ENCODE measurements around the gene PLCB1. TPM values are rescaled to one million over a fixed set of nuclear protein-coding genes. Genes with fewer than 3 reads are reported as not detected.

PLCB1 gene
- total and polyA plus RNA-seq, 3 experiments from 2014 or later, result 8.5 to 9.9 (median 8.8) TPM

DNA sequence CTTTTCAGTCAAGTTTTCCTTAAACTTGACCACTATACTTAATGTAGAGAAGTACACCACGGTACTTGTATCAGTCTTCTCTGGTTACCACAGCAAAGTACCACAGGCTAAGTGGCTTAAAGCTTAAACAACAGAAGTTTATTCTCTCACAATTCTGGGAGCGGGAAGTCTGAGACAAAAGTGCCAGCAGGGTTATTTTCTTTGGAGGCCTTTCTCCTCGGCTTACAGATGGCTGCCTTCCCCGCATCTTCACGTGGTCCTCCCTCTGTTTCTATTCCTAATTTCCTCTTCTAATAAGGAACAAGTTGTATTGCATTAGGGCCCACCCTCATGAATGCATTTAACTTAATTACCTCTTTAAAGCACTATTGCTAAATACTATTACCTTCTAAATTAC, 258.0 kb downstream of the PLCB1 start:
- H3K27ac Mint-ChIP-seq, result no peak overlapping the region
- H3K27me3 Mint-ChIP-seq, result no peaks in the 10 kb centered on the region
- Histone ChIP-seq H3K9me3 (ENCODE audit: low read length) (no peaks in the 10 kb centered on the region), H3K27me3 (ENCODE audit: insufficient read depth, low read length, poor library complexity, severe bottlenecking) (no peaks in the 10 kb centered on the region), H3K4me1 (ENCODE audit: insufficient read depth, low read length) (no peaks in the 10 kb centered on the region), H3K4me3 (ENCODE audit: low read length) (no peak overlapping the region), H3K27ac (ENCODE audit: low read depth, low read length) (no peak overlapping the region), H3K36me3 (ENCODE audit: insufficient read depth, low read length) (no peaks in the 10 kb centered on the region)
- no peaks in the 10 kb centered on the region for H3K9me3 Mint-ChIP-seq
- no peak overlapping the region for H3K4me3 Mint-ChIP-seq
- H3K4me1 Mint-ChIP-seq, result peaks cover 4 to 22% (median 7%) of the 10 kb centered on the region in 3 donors
- DNase-seq, result no peak
- ChIA-PET CTCF (interaction anchor here (0.9 to 4.7 kb wide), 7 partner anchors 49 to 345 kb away, joined by 3 to 31 read pairs (median 4); partner anchors contain the start of gene PLCB1), POLR2A (no interaction called here)
- no peaks in the 10 kb centered on the region for H3K36me3 Mint-ChIP-seq

DNA sequence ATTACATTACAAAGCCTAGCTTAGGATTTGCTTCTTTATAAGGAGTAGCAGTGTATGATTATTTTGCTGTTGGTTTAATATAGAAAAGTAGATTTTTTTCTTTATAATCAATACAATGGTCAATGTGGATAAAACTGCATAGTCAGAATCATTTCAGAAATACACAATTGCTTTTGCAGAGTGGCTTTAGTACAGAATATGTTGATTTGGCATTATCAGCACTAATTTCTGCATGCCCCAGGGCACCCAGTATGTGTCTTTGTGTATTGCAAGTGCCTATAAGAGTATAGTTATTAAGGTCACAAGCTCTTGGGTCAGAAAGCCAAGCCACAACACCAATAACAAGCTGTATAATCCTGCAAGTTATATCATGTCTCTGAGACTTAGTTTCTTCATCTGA, 258.4 kb downstream of the PLCB1 start:
- ChIA-PET POLR2A (no interaction called here), CTCF (interaction anchor here (1.0 to 4.7 kb wide), 4 partner anchors 254 to 345 kb away, joined by 3 to 31 read pairs (median 13); partner anchors contain the start of gene PLCB1)
- no peak for DNase-seq
- H3K36me3 Mint-ChIP-seq, result no peaks in the 10 kb centered on the region
- H3K4me1 Mint-ChIP-seq, result peaks cover 4 to 22% (median 7%) of the 10 kb centered on the region in 3 donors
- H3K27ac Mint-ChIP-seq, result no peak overlapping the region
- Histone ChIP-seq H3K36me3 (ENCODE audit: insufficient read depth, low read length) (no peaks in the 10 kb centered on the region), H3K27me3 (ENCODE audit: insufficient read depth, low read length, poor library complexity, severe bottlenecking) (no peaks in the 10 kb centered on the region), H3K9me3 (ENCODE audit: low read length) (no peaks in the 10 kb centered on the region), H3K27ac (ENCODE audit: low read depth, low read length) (no peak overlapping the region), H3K4me1 (ENCODE audit: insufficient read depth, low read length) (no peaks in the 10 kb centered on the region), H3K4me3 (ENCODE audit: low read length) (no peak overlapping the region)
- H3K27me3 Mint-ChIP-seq, result no peaks in the 10 kb centered on the region
- no peak overlapping the region for H3K4me3 Mint-ChIP-seq
- no peaks in the 10 kb centered on the region for H3K9me3 Mint-ChIP-seq

DNA sequence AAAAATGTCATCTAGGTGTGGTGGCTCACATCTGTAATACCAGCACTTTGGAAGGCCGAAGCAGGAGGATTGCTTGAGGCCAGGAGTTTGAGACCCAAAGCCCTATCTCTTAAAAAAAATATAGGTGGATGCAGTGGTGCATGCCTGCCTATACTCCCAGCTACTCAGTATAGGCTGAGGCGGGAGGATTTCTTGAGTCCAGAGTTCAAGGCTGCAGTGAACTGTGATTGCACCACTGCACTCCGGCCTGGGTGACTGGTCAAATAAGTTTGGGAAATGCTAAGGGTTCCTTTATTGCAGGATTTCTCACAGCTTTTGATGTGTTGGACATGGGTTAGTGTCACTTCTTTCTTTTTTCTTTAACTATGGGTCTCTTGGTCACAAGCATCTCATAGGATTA, 261.3 kb downstream of the PLCB1 start:
- Mint-ChIP-seq H3K4me3 (no peak overlapping the region), H3K27me3 (no peaks in the 10 kb centered on the region), H3K9me3 (no peaks in the 10 kb centered on the region), H3K4me1 (peaks cover 1 to 4% (median 4%) of the 10 kb centered on the region in 3 donors), H3K36me3 (no peaks in the 10 kb centered on the region), H3K27ac (no peak overlapping the region)
- no peaks in the 10 kb centered on the region for H3K4me1 ChIP-seq (ENCODE audit: insufficient read depth, low read length)
- H3K9me3 ChIP-seq (ENCODE audit: low read length), result no peaks in the 10 kb centered on the region
- no peaks in the 10 kb centered on the region for H3K36me3 ChIP-seq (ENCODE audit: insufficient read depth, low read length)
- CTCF ChIA-PET, result no interaction called here
- H3K27me3 ChIP-seq (ENCODE audit: insufficient read depth, low read length, poor library complexity, severe bottlenecking), result no peaks in the 10 kb centered on the region
- H3K27ac ChIP-seq (ENCODE audit: low read depth, low read length), result no peak overlapping the region
- no peak for DNase-seq
- H3K4me3 ChIP-seq (ENCODE audit: low read length), result no peak overlapping the region
- POLR2A ChIA-PET, result no interaction called here

DNA sequence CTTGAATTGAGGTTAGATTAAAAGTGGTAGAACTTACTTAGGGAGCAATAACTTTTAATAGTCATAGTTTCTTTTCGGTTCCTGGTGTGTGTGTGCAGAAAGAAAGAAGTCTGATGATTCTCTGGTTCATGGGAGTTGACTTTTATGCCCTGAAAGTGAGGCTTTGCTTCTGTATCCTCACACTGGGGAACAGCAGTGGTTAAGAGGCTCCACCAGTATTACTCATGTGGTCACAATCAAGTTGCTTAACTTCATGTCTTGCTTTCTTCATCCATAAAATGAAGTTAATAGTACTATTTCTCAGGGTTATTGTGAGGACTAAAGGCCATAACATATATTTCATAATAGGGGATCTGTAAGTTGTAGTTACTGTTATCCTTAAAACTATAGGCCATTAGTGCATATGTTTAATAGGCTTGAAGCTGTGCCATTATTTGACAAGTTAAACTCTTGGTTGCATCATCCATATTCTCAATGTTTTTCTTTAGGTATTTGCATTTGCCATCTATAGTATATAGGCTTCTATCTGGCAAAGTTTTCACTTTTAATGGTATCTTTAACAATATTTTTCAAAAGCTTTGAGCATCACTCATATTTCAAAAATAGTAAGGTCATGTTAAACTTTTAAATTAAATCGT, 262.4 kb downstream of the PLCB1 start:
- no peaks in the 10 kb centered on the region for H3K27me3 Mint-ChIP-seq
- no peak overlapping the region for H3K4me3 Mint-ChIP-seq
- peaks cover under 1 to 2% (median 2%) of the 10 kb centered on the region in 3 donors for H3K4me1 Mint-ChIP-seq
- H3K36me3 Mint-ChIP-seq, result no peaks in the 10 kb centered on the region
- Histone ChIP-seq H3K9me3 (ENCODE audit: low read length) (no peaks in the 10 kb centered on the region), H3K36me3 (ENCODE audit: insufficient read depth, low read length) (no peaks in the 10 kb centered on the region), H3K27me3 (ENCODE audit: insufficient read depth, low read length, poor library complexity, severe bottlenecking) (no peaks in the 10 kb centered on the region), H3K27ac (ENCODE audit: low read depth, low read length) (no peak overlapping the region), H3K4me1 (ENCODE audit: insufficient read depth, low read length) (no peaks in the 10 kb centered on the region), H3K4me3 (ENCODE audit: low read length) (no peak overlapping the region)
- no peaks in the 10 kb centered on the region for H3K9me3 Mint-ChIP-seq
- H3K27ac Mint-ChIP-seq, result no peak overlapping the region
- no peak for DNase-seq
- CTCF ChIA-PET, result no interaction called here
- POLR2A ChIA-PET, result no interaction called here

DNA sequence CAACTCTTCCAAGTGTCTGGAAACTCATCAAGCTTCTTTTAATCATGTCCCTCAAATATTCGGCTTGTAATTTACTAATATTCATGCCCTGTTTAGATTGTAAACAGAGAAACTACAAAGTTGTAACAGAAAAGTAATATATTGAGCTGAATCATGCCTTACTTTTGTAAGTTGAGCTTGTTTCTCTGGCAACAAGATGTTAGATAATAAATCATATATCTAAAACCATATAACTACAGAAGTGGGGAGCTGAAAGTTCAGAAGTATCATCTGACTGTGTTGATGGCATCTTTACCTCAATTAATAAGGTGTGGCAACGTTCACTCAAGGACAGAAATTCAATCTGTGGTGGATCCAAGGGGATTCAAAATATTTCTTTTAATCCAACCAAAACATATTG, 263.9 kb downstream of the PLCB1 start:
- Histone ChIP-seq H3K4me3 (ENCODE audit: low read length) (no peak overlapping the region), H3K9me3 (ENCODE audit: low read length) (no peaks in the 10 kb centered on the region), H3K27me3 (ENCODE audit: insufficient read depth, low read length, poor library complexity, severe bottlenecking) (no peaks in the 10 kb centered on the region), H3K36me3 (ENCODE audit: insufficient read depth, low read length) (no peaks in the 10 kb centered on the region), H3K27ac (ENCODE audit: low read depth, low read length) (no peak overlapping the region), H3K4me1 (ENCODE audit: insufficient read depth, low read length) (peaks cover 6% of the 10 kb centered on the region)
- CTCF ChIA-PET, result interaction anchor here (1.3 kb wide), 1 partner anchor 12 kb away, joined by 3 read pairs; no protein-coding TSS in a partner anchor
- H3K27ac Mint-ChIP-seq, result no peak overlapping the region
- no peaks in the 10 kb centered on the region for H3K36me3 Mint-ChIP-seq
- POLR2A ChIA-PET, result no interaction called here
- H3K9me3 Mint-ChIP-seq, result no peaks in the 10 kb centered on the region
- peaks cover 5 to 11% (median 10%) of the 10 kb centered on the region in 3 donors for H3K4me1 Mint-ChIP-seq
- H3K27me3 Mint-ChIP-seq, result no peaks in the 10 kb centered on the region
- no peak for DNase-seq
- no peak overlapping the region for H3K4me3 Mint-ChIP-seq

DNA sequence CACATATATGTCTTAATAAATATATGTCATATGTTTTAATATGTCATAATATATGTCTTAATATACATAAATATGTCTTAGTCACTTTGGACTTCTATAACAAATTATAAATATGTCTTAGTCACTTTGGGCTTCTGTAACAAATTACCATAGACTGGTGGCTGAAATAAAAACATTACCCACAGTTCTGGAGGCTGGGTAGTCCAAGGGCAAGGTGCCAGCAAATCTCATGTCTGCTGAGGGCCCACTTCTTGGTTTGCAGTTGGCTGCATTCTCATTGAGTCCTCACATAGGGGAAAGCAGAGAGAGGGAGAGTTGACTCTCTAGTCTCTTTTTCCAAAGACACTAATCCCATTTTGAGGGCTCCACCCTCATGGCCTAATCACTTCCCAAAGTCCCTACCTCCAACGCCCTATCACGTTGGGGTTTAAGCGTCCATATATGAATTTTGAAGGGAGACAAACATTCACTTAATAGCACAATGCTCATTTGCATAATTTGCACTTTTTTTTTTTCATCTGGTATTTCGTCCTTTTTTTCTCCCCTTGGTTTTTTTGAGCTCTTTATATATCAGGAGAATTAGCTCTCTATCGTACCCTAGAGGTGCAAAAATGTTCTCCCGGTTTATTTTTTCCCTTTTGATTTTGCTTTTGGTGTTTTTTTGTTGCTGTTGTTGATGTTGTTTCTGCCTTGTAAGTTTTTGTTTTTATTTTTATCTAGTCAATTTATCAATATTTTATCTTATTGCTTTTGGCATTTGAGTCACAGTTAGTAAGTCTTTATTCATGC, 266.4 kb downstream of the PLCB1 start:
- Histone ChIP-seq H3K4me1 (ENCODE audit: insufficient read depth, low read length) (peaks cover 6% of the 10 kb centered on the region), H3K27ac (ENCODE audit: low read depth, low read length) (no peak overlapping the region), H3K36me3 (ENCODE audit: insufficient read depth, low read length) (no peaks in the 10 kb centered on the region), H3K4me3 (ENCODE audit: low read length) (no peak overlapping the region), H3K27me3 (ENCODE audit: insufficient read depth, low read length, poor library complexity, severe bottlenecking) (no peaks in the 10 kb centered on the region), H3K9me3 (ENCODE audit: low read length) (no peaks in the 10 kb centered on the region)
- Mint-ChIP-seq H3K27ac (no peak overlapping the region), H3K4me3 (no peak overlapping the region), H3K4me1 (peaks cover 6 to 11% (median 10%) of the 10 kb centered on the region in 3 donors), H3K27me3 (no peaks in the 10 kb centered on the region), H3K9me3 (no peaks in the 10 kb centered on the region), H3K36me3 (no peaks in the 10 kb centered on the region)
- ChIA-PET POLR2A (no interaction called here), CTCF (no interaction called here)
- DNase-seq, result no peak

DNA sequence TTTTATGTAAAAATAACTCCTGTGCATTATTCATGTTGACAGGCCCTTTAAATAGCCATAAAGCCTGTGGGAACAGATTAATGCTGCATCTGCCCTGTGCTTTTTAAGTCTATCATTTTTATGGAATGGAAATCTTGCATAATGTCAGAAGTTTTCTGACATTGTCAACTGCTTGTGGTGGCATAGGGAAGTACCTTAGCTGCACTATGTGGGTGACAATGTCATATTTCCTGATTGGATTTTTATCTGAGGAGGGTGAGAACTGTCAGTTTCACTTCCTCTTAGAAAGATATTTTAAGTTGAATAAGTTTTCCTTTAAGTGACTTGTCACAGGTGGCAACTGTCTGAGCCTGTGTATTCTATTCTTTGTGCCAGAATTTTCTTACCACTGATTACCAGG, 267.9 kb downstream of the PLCB1 start:
- ChIA-PET POLR2A (no interaction called here), CTCF (no interaction called here)
- H3K27ac ChIP-seq (ENCODE audit: low read depth, low read length), result no peak overlapping the region
- no peaks in the 10 kb centered on the region for H3K27me3 ChIP-seq (ENCODE audit: insufficient read depth, low read length, poor library complexity, severe bottlenecking)
- no peak overlapping the region for H3K4me3 ChIP-seq (ENCODE audit: low read length)
- no peaks in the 10 kb centered on the region for H3K36me3 Mint-ChIP-seq
- peaks cover 6 to 11% (median 10%) of the 10 kb centered on the region in 3 donors for H3K4me1 Mint-ChIP-seq
- no peaks in the 10 kb centered on the region for H3K36me3 ChIP-seq (ENCODE audit: insufficient read depth, low read length)
- H3K9me3 Mint-ChIP-seq, result no peaks in the 10 kb centered on the region
- peak in 1 of 5 donors; percentile 13 for DNase-seq
- H3K9me3 ChIP-seq (ENCODE audit: low read length), result no peaks in the 10 kb centered on the region
- H3K27me3 Mint-ChIP-seq, result no peaks in the 10 kb centered on the region
- H3K4me3 Mint-ChIP-seq, result peak overlapping the region in 2 of 7 donors; percentile 7 to 17
- peak overlapping the region in 1 of 8 donors; percentile 10 for H3K27ac Mint-ChIP-seq
- peaks cover 6% of the 10 kb centered on the region for H3K4me1 ChIP-seq (ENCODE audit: insufficient read depth, low read length)

DNA sequence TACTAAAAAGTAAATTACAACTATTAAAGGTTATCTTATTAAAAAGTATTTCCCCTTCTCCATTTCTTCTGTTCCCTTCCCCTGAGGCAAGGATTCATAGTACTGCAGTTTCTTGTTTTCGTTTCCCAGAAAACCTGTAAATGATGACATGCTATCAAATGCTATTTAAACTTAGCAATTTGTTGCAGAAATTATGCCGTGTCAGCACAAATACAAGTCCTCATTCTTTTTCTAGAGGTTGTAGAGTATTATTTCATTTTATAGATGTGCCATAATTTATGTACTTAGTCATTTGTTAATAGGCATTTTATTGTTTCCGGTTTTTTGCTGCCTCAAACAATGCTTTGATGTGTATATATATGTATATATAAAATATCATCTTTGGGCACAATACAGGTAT, 268.4 kb downstream of the PLCB1 start:
- no peaks in the 10 kb centered on the region for H3K27me3 ChIP-seq (ENCODE audit: insufficient read depth, low read length, poor library complexity, severe bottlenecking)
- Mint-ChIP-seq H3K36me3 (no peaks in the 10 kb centered on the region), H3K4me3 (no peak overlapping the region), H3K4me1 (peaks cover 6 to 11% (median 10%) of the 10 kb centered on the region in 3 donors), H3K27me3 (no peaks in the 10 kb centered on the region), H3K9me3 (no peaks in the 10 kb centered on the region), H3K27ac (no peak overlapping the region)
- no peak overlapping the region for H3K27ac ChIP-seq (ENCODE audit: low read depth, low read length)
- H3K9me3 ChIP-seq (ENCODE audit: low read length), result no peaks in the 10 kb centered on the region
- DNase-seq, result no peak
- no peak overlapping the region for H3K4me3 ChIP-seq (ENCODE audit: low read length)
- CTCF ChIA-PET, result interaction anchor here (1.0 kb wide), 1 partner anchor 270 kb away, joined by 3 read pairs; no protein-coding TSS in a partner anchor
- no peaks in the 10 kb centered on the region for H3K36me3 ChIP-seq (ENCODE audit: insufficient read depth, low read length)
- POLR2A ChIA-PET, result no interaction called here
- H3K4me1 ChIP-seq (ENCODE audit: insufficient read depth, low read length), result peaks cover 6% of the 10 kb centered on the region
